Pancreas (tissue), 10 donors: ENCODE data around the gene ATP10D. TPM values are rescaled to one million over a fixed set of nuclear protein-coding genes. Genes with fewer than 3 reads are reported as not detected.
"Not testable (repeated sequence)": the region's sequence is repeated elsewhere in the genome, so short reads cannot be mapped to it uniquely, and the experiment has no call there.

Experiments used
- ATAC-seq, 4 donors: fragments of 200-7000 bp; cut with Tn5 transposase; one replicate each; pipeline versions ENCODE4 v1.8.0 to v1.9.1; 2020; ENCODE audit warnings: mild to moderate bottlenecking in 4 of 4, moderate library complexity in 4 of 4
- DNase-seq, 6 donors: peaks; one replicate each; pipeline ENCODE4 v3.0.0-alpha.2; 2020
- FAIRE-seq: peaks from 2 replicates; lab custom pipeline; 2012; peaks lifted over from hg19 to GRCh38; lab: Jason Lieb, UNC
- H3K27ac ChIP-seq, 4 donors: fragments of 200-600 bp; sonication (generic); 1 replicate in 3 of 4; 2 replicates in 1 of 4; pipeline versions ENCODE4 v1.5.0 to v1.8.0; 2020
- H3K27me3 ChIP-seq, 4 donors: fragments of 200-600 bp; one replicate each; pipeline ENCODE4 v1.8.0; 2021
- H3K36me3 ChIP-seq, 3 donors: fragments of 200-600 bp; sonication (generic) in 1 of 3; one replicate each; pipeline versions ENCODE4 v1.5.0 to v1.8.0; 2020 to 2021
- H3K4me1 ChIP-seq, 3 donors: fragments of 200-600 bp; one replicate each; pipeline ENCODE4 v1.8.0; 2021
- H3K4me3 ChIP-seq, 4 donors: fragments of 200-600 bp; sonication (generic) in 2 of 4; one replicate each; pipeline versions ENCODE4 v1.5.0 to v1.8.0; 2020 to 2021
- H3K9me3 ChIP-seq, 4 donors: fragments of 200-600 bp; one replicate each; pipeline ENCODE4 v1.8.0; 2021
- WGBS, 2 donors: extraction: QIAGEN DNeasy Blood & Tissue Kit; methylation state at CpG; one replicate each; pipeline ENCODE4 v1.1.7; 2013; 5-methylcytosine and 5-hydroxymethylcytosine counted together
- intact Hi-C, 3 donors: fragments of 100-400 bp; cut with DNase I; formaldehyde crosslinking; loops; one replicate each; pipeline versions ENCODE4 v1.11.1 to v1.14.2; 2022
- polyA plus RNA-seq, 2 donors: library from polyadenylated mRNA; stranded (reverse); fragments of 200-250 nt; gene quantifications; one replicate each; pipeline ENCODE4 v1.2.3, GENCODE V29; 2013
- total RNA-seq, 6 donors: library from RNA; stranded (reverse); fragmentation: NEBNext Ultra II Directional in 4 of 6; extraction: Animal tissue kit (Norgen Biotek cat#: 25700) in 4 of 6; gene quantifications; one replicate each; pipeline versions ENCODE4 v1.2.1 to v1.2.4, GENCODE V29; 2021 to 2023
- TF ChIP-seq, protein P1 (sequence below), 4 donors: fragments of 200-600 bp; sonication (generic) in 3 of 4; IDR thresholded peaks; one replicate each; pipeline versions ENCODE4 v1.5.0 to v1.8.0; 2021; ENCODE audit warnings: antibody characterized with exemption in 4 of 4
- donor health status: healthy with polysubstance abuse.
- donor health status: DM: no; HTN: no; CAD: no; lungs with moderate emphysema.
- donor health status: DM: no; HTN: no; CAD: no.
- donor health status: control.
- donor health status: control.
- donor health status: Bipolar disorder and iron deficiency.
- donor health status: DM: yes; HTN: yes; CAD: no.
- donor health status: DM: no; HTN: no; CAD: no.
- donor health status: DM: no; HTN: no; CAD: no.
- donor health status: DM: yes; HTN: yes; CAD: no.

Gene ATP10D
- total and polyA plus RNA-seq, 8 donors = 2.1 to 20.5 (median 7.5) TPM

DNA sequence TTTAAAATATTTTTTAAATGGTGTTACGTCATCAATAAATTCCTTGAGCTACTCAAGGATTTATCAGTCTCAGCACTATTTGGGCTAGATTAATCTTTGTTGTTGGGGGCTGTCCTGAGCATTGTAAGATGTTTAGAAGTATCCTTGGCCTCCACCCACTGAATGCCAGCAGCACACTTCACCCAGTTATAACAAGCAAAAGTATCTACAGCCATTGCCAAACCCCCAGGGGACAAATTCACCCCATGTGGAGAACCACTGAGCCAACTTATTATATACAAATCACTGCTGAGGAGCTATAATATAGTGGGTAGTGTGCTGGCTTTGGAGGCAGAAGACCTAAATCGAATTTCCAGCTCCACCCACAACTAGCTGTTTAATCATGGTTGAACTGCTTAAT, 58.3 kb downstream of the ATP10D start:
- intact Hi-C loops = no loop called here
- DNase-seq (no peak), FAIRE-seq (no peak), ATAC-seq (no peak)
- no peak overlapping the region for H3K4me3 ChIP-seq
- no peak overlapping the region for H3K27ac ChIP-seq
- no peaks in the 10 kb centered on the region for H3K27me3 ChIP-seq
- H3K4me1 ChIP-seq = no peaks in the 10 kb centered on the region
- 38 to 62% methylated on average over 2 of the region's 2 CpGs for WGBS, 2 donors
- no peaks in the 10 kb centered on the region for H3K9me3 ChIP-seq
- TF ChIP-seq, protein P1, sequence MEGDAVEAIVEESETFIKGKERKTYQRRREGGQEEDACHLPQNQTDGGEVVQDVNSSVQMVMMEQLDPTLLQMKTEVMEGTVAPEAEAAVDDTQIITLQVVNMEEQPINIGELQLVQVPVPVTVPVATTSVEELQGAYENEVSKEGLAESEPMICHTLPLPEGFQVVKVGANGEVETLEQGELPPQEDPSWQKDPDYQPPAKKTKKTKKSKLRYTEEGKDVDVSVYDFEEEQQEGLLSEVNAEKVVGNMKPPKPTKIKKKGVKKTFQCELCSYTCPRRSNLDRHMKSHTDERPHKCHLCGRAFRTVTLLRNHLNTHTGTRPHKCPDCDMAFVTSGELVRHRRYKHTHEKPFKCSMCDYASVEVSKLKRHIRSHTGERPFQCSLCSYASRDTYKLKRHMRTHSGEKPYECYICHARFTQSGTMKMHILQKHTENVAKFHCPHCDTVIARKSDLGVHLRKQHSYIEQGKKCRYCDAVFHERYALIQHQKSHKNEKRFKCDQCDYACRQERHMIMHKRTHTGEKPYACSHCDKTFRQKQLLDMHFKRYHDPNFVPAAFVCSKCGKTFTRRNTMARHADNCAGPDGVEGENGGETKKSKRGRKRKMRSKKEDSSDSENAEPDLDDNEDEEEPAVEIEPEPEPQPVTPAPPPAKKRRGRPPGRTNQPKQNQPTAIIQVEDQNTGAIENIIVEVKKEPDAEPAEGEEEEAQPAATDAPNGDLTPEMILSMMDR (IDR thresholded peaks at IDR 0.05) = no peak
- peaks cover 0 to 11% (median 8%) of the 10 kb centered on the region in 3 donors for H3K36me3 ChIP-seq

DNA sequence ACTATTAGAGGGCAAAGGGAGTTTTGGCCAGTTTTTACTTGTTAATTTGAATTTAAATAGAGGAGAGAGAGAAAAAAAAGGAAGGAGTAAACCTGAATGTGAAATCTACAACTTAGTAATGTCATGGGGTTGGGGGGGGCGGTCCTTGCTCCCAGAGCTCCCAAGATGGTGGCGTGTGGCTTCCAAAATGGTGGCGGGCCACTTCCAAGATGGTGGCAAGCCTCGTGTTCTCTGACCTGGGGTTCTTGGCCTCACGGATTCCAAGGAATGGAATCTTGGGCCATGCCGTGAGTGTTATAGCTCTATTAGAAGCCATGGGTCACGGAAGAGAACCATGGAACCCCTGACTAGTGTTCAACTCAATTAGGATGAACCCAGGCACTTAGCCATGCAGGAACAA, 65.3 kb downstream of the ATP10D start:
- ATAC-seq, FAIRE-seq, DNase-seq, H3K9me3 ChIP-seq, H3K4me3 ChIP-seq, H3K27me3 ChIP-seq, H3K27ac ChIP-seq, intact Hi-C loops, H3K4me1 ChIP-seq: not testable (repeated sequence)
- H3K36me3 ChIP-seq = peaks cover 0 to 11% (median 8%) of the 10 kb centered on the region in 3 donors
- WGBS, 2 donors = 90 to 96% methylated on average over 7 of the region's 7 CpGs

DNA sequence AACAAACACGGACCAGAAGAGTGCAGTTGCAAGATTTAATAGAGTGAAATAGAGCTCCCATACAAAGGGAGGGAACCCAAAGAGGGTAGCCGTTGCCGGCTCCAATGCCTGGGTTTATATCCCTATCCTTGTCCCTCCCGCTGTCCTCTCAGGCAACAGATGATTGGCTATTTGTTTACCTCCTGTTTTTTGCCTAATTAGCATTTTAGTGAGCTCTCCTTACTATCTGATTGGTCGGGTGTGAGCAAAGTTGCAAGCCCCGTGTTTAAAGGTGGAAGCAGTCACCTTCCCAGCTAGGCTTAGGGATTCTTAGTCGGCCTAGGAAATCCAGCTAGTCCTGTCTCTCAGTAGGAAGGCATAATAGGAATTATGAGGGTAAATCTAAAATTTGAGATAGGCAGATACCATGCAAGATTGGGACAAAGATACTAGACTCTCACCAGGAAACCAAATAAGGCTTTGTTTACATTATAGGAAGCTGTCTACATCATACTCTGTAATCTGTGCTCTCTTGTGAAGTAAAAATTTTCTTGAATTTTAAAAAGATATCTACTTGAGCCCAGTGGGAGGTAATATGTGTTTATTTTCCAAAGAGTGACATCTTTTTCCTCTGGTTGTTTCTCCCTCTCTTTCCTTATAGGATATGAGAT, 65.9 kb downstream of the ATP10D start:
- intact Hi-C loops = no loop called here
- Histone ChIP-seq H3K27ac (no peak overlapping the region), H3K4me1 (no peaks in the 10 kb centered on the region), H3K27me3 (no peaks in the 10 kb centered on the region), H3K36me3 (peaks cover 0 to 11% (median 8%) of the 10 kb centered on the region in 3 donors), H3K9me3 (no peaks in the 10 kb centered on the region), H3K4me3 (no peak overlapping the region)
- no peak for FAIRE-seq
- ATAC-seq = no peak
- DNase-seq = no peak
- TF ChIP-seq, protein P1 (IDR thresholded peaks at IDR 0.05) = no peak
- 89 to 91% methylated on average over 7 of the region's 7 CpGs for WGBS, 2 donors

DNA sequence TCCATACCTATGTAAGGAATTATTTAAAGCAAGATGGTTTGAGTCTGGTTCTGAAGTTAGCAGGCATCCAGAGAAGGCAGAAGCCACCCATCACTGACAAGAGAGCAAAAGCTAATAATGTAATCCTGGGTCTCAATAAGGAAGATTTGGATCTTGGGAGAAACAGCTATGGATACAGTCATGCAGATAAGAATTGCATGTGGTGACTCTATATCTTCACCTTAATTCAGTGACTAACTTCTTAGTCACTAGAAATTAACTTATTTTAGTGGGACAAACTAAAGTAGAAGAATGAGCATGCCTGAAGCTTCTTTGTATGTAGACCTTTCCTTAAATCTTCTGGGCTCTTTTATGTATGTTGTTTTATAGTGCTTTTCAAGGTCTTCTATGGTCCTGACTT, 66.6 kb downstream of the ATP10D start:
- H3K36me3 ChIP-seq = peaks cover 0 to 6% (median 4%) of the 10 kb centered on the region in 3 donors
- no peaks in the 10 kb centered on the region for H3K27me3 ChIP-seq
- no peak for FAIRE-seq
- no peaks in the 10 kb centered on the region for H3K4me1 ChIP-seq
- TF ChIP-seq, protein P1 (IDR thresholded peaks at IDR 0.05) = no peak
- no peak for ATAC-seq
- no peak for DNase-seq
- no peaks in the 10 kb centered on the region for H3K9me3 ChIP-seq
- intact Hi-C loops = no loop called here
- H3K4me3 ChIP-seq = no peak overlapping the region
- H3K27ac ChIP-seq = no peak overlapping the region

DNA sequence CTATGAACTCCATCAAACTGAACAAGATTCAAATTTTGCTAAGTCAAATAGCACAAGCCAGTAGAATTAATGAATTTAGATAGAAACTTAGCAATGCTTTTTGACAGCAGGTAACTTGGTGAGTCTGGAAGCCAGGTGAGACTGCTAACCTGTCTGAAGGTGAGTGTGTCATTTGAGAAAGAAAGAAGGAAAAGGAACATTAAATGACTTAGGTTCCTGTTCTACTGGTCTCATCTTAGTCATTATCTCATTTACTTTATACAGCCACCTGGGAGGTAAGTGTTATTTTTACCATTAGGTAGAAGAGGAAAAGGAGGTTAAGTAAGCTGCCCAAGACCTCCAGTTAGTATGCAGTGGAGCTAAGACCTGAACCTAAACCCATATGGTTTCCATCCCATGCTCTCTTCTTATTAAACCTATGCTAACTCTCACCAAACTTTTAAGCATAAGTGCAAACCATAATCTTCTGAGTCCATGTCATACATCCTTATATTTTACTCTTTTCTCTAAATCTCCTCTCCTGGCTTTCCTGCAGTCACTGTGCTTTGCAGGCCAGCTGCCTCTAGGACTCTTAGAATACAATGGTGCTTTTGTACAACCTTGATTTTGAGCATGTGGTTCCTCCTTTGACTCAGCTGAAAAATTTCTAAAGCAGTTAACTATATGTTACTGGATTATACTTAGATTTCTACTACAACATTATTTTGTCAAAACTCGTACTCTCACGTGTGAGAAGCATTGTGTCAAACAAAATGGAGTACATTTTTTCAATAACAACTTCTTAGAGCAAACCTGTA, 68.5 kb downstream of the ATP10D start:
- H3K4me1 ChIP-seq = no peaks in the 10 kb centered on the region
- no peak overlapping the region for H3K27ac ChIP-seq
- intact Hi-C loops = no loop called here
- 72 to 78% methylated on average over 2 of the region's 2 CpGs for WGBS, 2 donors
- H3K4me3 ChIP-seq = no peak overlapping the region
- H3K36me3 ChIP-seq = no peaks in the 10 kb centered on the region
- TF ChIP-seq, protein P1 (IDR thresholded peaks at IDR 0.05) = no peak
- no peaks in the 10 kb centered on the region for H3K27me3 ChIP-seq
- FAIRE-seq (no peak), ATAC-seq (peak in 1 of 4 donors; percentile 50), DNase-seq (no peak)
- no peaks in the 10 kb centered on the region for H3K9me3 ChIP-seq

DNA sequence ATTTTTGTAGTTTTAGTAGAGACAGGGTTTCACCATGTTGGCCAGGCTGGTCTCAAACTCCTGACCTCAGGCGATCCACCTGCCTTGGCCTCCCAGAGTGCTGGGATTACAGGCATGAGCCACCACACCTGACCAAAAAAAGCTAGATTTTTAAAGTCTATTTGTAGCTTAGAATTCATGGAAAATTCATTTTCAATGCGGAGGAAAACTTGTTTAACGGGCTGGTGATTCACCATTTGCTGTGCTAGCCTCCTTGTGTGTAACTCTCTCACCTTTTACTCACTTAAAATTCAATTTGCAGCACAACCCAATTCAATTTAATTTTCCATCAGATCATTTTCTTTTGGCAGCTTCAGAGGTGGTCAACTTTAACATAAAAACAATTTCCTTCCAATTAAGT, 70.8 kb downstream of the ATP10D start:
- WGBS, 2 donors = 78 to 98% methylated on average over 3 of the region's 3 CpGs
- H3K36me3 ChIP-seq, ATAC-seq, H3K27ac ChIP-seq, H3K27me3 ChIP-seq, intact Hi-C loops, H3K4me3 ChIP-seq, FAIRE-seq, DNase-seq, H3K9me3 ChIP-seq, H3K4me1 ChIP-seq: not testable (repeated sequence)
